OCI-LY1 (cell line): ENCODE data around the gene ORC3.

ENCODE experiments used
- EZH2 ChIP-seq: fragments of 200-600 bp; sonication (generic), shearing (Covaris generic); IDR thresholded peaks from 2 replicates; pipeline ENCODE4 v1.8.0; 2017; ENCODE audit warnings: borderline replicate concordance, mixed run types, mild to moderate bottlenecking, antibody characterized with exemption, low read length, moderate library complexity, mixed read lengths
- TF ChIP-seq, protein P1 (sequence below): fragments of 200-600 bp; sonication (generic), shearing (Covaris generic); IDR thresholded peaks from 2 replicates; pipeline ENCODE4 v1.5.1; 2017; ENCODE audit warnings: mild to moderate bottlenecking, antibody characterized with exemption, low read length, moderate library complexity, mixed read lengths

DNA sequence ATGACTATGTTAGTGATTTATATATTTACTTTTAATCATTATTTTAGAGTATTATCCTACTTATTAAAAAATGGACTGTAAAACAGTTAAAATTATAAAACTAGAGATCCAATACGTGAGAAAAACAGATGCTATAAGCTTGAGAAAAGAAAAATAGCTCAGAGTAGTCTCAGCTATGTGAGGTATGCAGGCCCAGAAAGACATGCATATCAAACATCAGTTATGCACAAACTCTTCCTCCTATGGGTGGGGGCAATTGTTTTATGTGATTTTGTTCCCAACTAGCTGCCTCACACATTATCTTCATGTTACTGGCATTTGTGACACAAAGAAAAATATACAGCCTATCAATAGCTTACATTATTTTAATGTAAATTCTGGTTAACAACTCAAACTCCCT is 28.9 kb upstream of the ORC3 start:
- TF ChIP-seq EZH2 = no peak
- TF ChIP-seq, protein P1, sequence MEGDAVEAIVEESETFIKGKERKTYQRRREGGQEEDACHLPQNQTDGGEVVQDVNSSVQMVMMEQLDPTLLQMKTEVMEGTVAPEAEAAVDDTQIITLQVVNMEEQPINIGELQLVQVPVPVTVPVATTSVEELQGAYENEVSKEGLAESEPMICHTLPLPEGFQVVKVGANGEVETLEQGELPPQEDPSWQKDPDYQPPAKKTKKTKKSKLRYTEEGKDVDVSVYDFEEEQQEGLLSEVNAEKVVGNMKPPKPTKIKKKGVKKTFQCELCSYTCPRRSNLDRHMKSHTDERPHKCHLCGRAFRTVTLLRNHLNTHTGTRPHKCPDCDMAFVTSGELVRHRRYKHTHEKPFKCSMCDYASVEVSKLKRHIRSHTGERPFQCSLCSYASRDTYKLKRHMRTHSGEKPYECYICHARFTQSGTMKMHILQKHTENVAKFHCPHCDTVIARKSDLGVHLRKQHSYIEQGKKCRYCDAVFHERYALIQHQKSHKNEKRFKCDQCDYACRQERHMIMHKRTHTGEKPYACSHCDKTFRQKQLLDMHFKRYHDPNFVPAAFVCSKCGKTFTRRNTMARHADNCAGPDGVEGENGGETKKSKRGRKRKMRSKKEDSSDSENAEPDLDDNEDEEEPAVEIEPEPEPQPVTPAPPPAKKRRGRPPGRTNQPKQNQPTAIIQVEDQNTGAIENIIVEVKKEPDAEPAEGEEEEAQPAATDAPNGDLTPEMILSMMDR = no peak
